Muscle of leg (tissue), 11 donors: Measurements from ENCODE around the gene SH3RF1. TPM values are rescaled to one million over a fixed set of nuclear protein-coding genes. Genes with fewer than 3 reads are reported as not detected.

Experiments
- DNase-seq: peaks from one replicate; pipeline ENCODE4 v3.0.0; 2013
- H3K27ac ChIP-seq: one replicate; pipeline ENCODE4 v1.5.1; 2013; ENCODE audit warnings: mild to moderate bottlenecking, low read length, control low read depth
- H3K27me3 ChIP-seq: one replicate; pipeline ENCODE4 v1.6.1; 2013; ENCODE audit warnings: low read length; ENCODE audit not compliant: control insufficient read depth, insufficient read depth
- H3K36me3 ChIP-seq: one replicate; pipeline ENCODE4 v1.6.1; 2013; ENCODE audit warnings: low read length; ENCODE audit not compliant: control insufficient read depth, insufficient read depth
- H3K4me1 ChIP-seq: one replicate; pipeline ENCODE4 v1.6.1; 2013; ENCODE audit warnings: low read length; ENCODE audit not compliant: control insufficient read depth, insufficient read depth
- H3K4me3 ChIP-seq: one replicate; pipeline ENCODE4 v1.5.1; 2013; ENCODE audit warnings: low read length, control low read depth
- H3K9me3 ChIP-seq: replicated peaks from 2 replicates; pipeline ENCODE4 v1.6.1; 2013; ENCODE audit warnings: low read depth, low read length; ENCODE audit not compliant: control insufficient read depth
- WGBS: methylation state at CpG from one replicate; pipeline ENCODE4 v1.1.5; 2013; ENCODE audit warnings: missing lambda C conversion rate; ENCODE audit not compliant: insufficient coverage; 5-methylcytosine and 5-hydroxymethylcytosine counted together
- polyA plus RNA-seq, 8 donors: library from polyadenylated mRNA; unstranded; fragments of 120-200 nt; gene quantifications; one replicate each; pipeline versions ENCODE4 v1.2.1 to v1.2.3, GENCODE V29; 2013; ENCODE audit warnings: inconsistent platforms in 1 of 8, low replicate concordance in 1 of 8; ENCODE audit not compliant: insufficient read length in 8 of 8, insufficient read depth in 1 of 8
- total RNA-seq: library from RNA; stranded (reverse); fragments of 120-200 nt; gene quantifications from one replicate; pipeline ENCODE4 v1.2.4, GENCODE V29; 2013

The SH3RF1 gene
- total and polyA plus RNA-seq, 9 donors, result 10.7 to 19.4 (median 16.3) TPM

GRCh38 chr4:169080981-169081380 is 189.8 kb downstream of the SH3RF1 start:
- no peaks in the 10 kb centered on the region for H3K27me3 ChIP-seq
- H3K36me3 ChIP-seq, result no peaks in the 10 kb centered on the region
- no peaks in the 10 kb centered on the region for H3K9me3 ChIP-seq
- H3K4me3 ChIP-seq, result no peak overlapping the region
- H3K27ac ChIP-seq, result peak overlapping the region; percentile 94
- peak; percentile 96 for DNase-seq
- peaks cover 11% of the 10 kb centered on the region for H3K4me1 ChIP-seq
- WGBS, result no CpG with 5 or more reads among the region's 2 CpGs

- peak; percentile 98 for DNase-seq
- no peaks in the 10 kb centered on the region for H3K9me3 ChIP-seq
- peak overlapping the region; percentile 14 for H3K4me3 ChIP-seq
- peaks cover 11% of the 10 kb centered on the region for H3K4me1 ChIP-seq
- peak overlapping the region; percentile 94 for H3K27ac ChIP-seq
- H3K27me3 ChIP-seq, result no peaks in the 10 kb centered on the region
- 14% methylated on average over 16 of the region's 19 CpGs for WGBS
- H3K36me3 ChIP-seq, result no peaks in the 10 kb centered on the region
Measured at GRCh38 chr4:169079942-169080827, 190.6 kb downstream of the SH3RF1 start.

GRCh38 chr4:169074117-169074516 is 196.6 kb downstream of the SH3RF1 start:
- H3K27ac ChIP-seq, result no peak overlapping the region
- H3K36me3 ChIP-seq, result no peaks in the 10 kb centered on the region
- no peaks in the 10 kb centered on the region for H3K27me3 ChIP-seq
- no peak overlapping the region for H3K4me3 ChIP-seq
- WGBS, result 100% methylated on average over 1 of the region's 7 CpGs
- DNase-seq, result no peak
- peaks cover 14% of the 10 kb centered on the region for H3K4me1 ChIP-seq
- H3K9me3 ChIP-seq, result no peaks in the 10 kb centered on the region

GRCh38 chr4:169071747-169072146 is 199.0 kb downstream of the SH3RF1 start:
- no peaks in the 10 kb centered on the region for H3K27me3 ChIP-seq
- no peaks in the 10 kb centered on the region for H3K36me3 ChIP-seq
- peaks cover 14% of the 10 kb centered on the region for H3K4me1 ChIP-seq
- no peak for DNase-seq
- no peaks in the 10 kb centered on the region for H3K9me3 ChIP-seq
- H3K4me3 ChIP-seq, result no peak overlapping the region
- H3K27ac ChIP-seq, result no peak overlapping the region
- WGBS, result 85% methylated on average over 2 of the region's 7 CpGs

GRCh38 chr4:169070895-169071218 is 199.9 kb downstream of the SH3RF1 start:
- Histone ChIP-seq H3K9me3 (no peaks in the 10 kb centered on the region), H3K36me3 (no peaks in the 10 kb centered on the region), H3K27me3 (no peaks in the 10 kb centered on the region), H3K4me3 (no peak overlapping the region), H3K4me1 (peaks cover 14% of the 10 kb centered on the region), H3K27ac (no peak overlapping the region)
- DNase-seq, result no peak
- WGBS, result 89% methylated on average over 5 of the region's 5 CpGs

GRCh38 chr4:169070071-169070894 is 200.5 kb downstream of the SH3RF1 start:
- 29% methylated on average over 4 of the region's 16 CpGs for WGBS
- peak overlapping the region; percentile 67 for H3K27ac ChIP-seq
- H3K4me1 ChIP-seq, result peaks cover 14% of the 10 kb centered on the region
- DNase-seq, result peak; percentile 53
- no peaks in the 10 kb centered on the region for H3K9me3 ChIP-seq
- H3K36me3 ChIP-seq, result no peaks in the 10 kb centered on the region
- H3K4me3 ChIP-seq, result no peak overlapping the region
- H3K27me3 ChIP-seq, result no peaks in the 10 kb centered on the region

GRCh38 chr4:169068423-169068822 is 202.3 kb downstream of the SH3RF1 start:
- H3K36me3 ChIP-seq, result no peaks in the 10 kb centered on the region
- 87% methylated on average over 4 of the region's 8 CpGs for WGBS
- peaks cover 25% of the 10 kb centered on the region for H3K4me1 ChIP-seq
- no peak for DNase-seq
- no peaks in the 10 kb centered on the region for H3K9me3 ChIP-seq
- no peaks in the 10 kb centered on the region for H3K27me3 ChIP-seq
- no peak overlapping the region for H3K4me3 ChIP-seq
- H3K27ac ChIP-seq, result no peak overlapping the region

- 80% methylated on average over 2 of the region's 5 CpGs for WGBS
- no peaks in the 10 kb centered on the region for H3K9me3 ChIP-seq
- DNase-seq, result no peak
- no peak overlapping the region for H3K4me3 ChIP-seq
- H3K27me3 ChIP-seq, result no peaks in the 10 kb centered on the region
- no peak overlapping the region for H3K27ac ChIP-seq
- H3K36me3 ChIP-seq, result no peaks in the 10 kb centered on the region
- H3K4me1 ChIP-seq, result peaks cover 32% of the 10 kb centered on the region
Measured at GRCh38 chr4:169066934-169067333, 203.8 kb downstream of the SH3RF1 start.

- peaks cover 37% of the 10 kb centered on the region for H3K4me1 ChIP-seq
- H3K36me3 ChIP-seq, result no peaks in the 10 kb centered on the region
- peak; percentile 78 for DNase-seq
- no CpG with 5 or more reads among the region's 2 CpGs for WGBS
- H3K4me3 ChIP-seq, result no peak overlapping the region
- H3K9me3 ChIP-seq, result no peaks in the 10 kb centered on the region
- no peak overlapping the region for H3K27ac ChIP-seq
- H3K27me3 ChIP-seq, result no peaks in the 10 kb centered on the region
Measured at GRCh38 chr4:169064296-169064695, 206.5 kb downstream of the SH3RF1 start.

GRCh38 chr4:169063441-169063840 is 207.3 kb downstream of the SH3RF1 start:
- H3K4me3 ChIP-seq, result no peak overlapping the region
- H3K27me3 ChIP-seq, result no peaks in the 10 kb centered on the region
- no peaks in the 10 kb centered on the region for H3K36me3 ChIP-seq
- no peak overlapping the region for H3K27ac ChIP-seq
- no peak for DNase-seq
- H3K4me1 ChIP-seq, result peaks cover 38% of the 10 kb centered on the region
- WGBS, result no CpG with 5 or more reads among the region's 3 CpGs
- H3K9me3 ChIP-seq, result no peaks in the 10 kb centered on the region
